HG02678 (cell line): ENCODE data around the gene CPA2.
"Not testable (repeated sequence)": the region's sequence is repeated elsewhere in the genome, so short reads cannot be mapped to it uniquely, and the experiment has no call there.

Source experiments
- ATAC-seq: cut with Tn5 transposase; IDR thresholded peaks from one replicate; pipeline ENCODE4 v1.9.1; 2021; ENCODE audit warnings: mild to moderate bottlenecking, moderate library complexity; ENCODE audit not compliant: unreplicated experiment

Gene CPA2

GRCh38 chr7:130249626-130250025, 17.0 kb upstream of the CPA2 start:
- not testable (repeated sequence) for ATAC-seq

- no peak for ATAC-seq
Observed at GRCh38 chr7:130254555-130254954, 12.1 kb upstream of the CPA2 start.

GRCh38 chr7:130256704-130257103, 10.0 kb upstream of the CPA2 start:
- no peak for ATAC-seq

GRCh38 chr7:130258494-130259078, 8.1 kb upstream of the CPA2 start:
- ATAC-seq, result no peak

- ATAC-seq, result no peak
Observed at GRCh38 chr7:130262448-130262847, 4.2 kb upstream of the CPA2 start.

GRCh38 chr7:130263130-130263529, 3.5 kb upstream of the CPA2 start:
- ATAC-seq, result no peak

GRCh38 chr7:130266961-130267321, 278 bp downstream of the CPA2 start:
- ATAC-seq, result no peak

GRCh38 chr7:130268463-130269317, 2.0 kb downstream of the CPA2 start:
- ATAC-seq, result no peak

- no peak for ATAC-seq
Observed at GRCh38 chr7:130269318-130269694, 2.6 kb downstream of the CPA2 start.

GRCh38 chr7:130270947-130271800, 4.5 kb downstream of the CPA2 start:
- no peak for ATAC-seq

- no peak for ATAC-seq
Observed at GRCh38 chr7:130272381-130273080, 5.9 kb downstream of the CPA2 start.

GRCh38 chr7:130273081-130273932, 6.6 kb downstream of the CPA2 start:
- ATAC-seq, result no peak

- no peak for ATAC-seq
Observed at GRCh38 chr7:130273933-130274255, 7.2 kb downstream of the CPA2 start.

GRCh38 chr7:130274296-130274695, 7.6 kb downstream of the CPA2 start:
- ATAC-seq, result no peak

GRCh38 chr7:130274983-130275591, 8.4 kb downstream of the CPA2 start:
- ATAC-seq, result no peak

GRCh38 chr7:130275826-130276297, 9.2 kb downstream of the CPA2 start:
- ATAC-seq, result no peak

GRCh38 chr7:130276796-130277762, 10.4 kb downstream of the CPA2 start:
- ATAC-seq, result no peak

- ATAC-seq, result no peak
Observed at GRCh38 chr7:130277763-130278643, 11.3 kb downstream of the CPA2 start.
